ENCODE results near the gene DPP7. TPM values are rescaled to one million over a fixed set of nuclear protein-coding genes. Genes with fewer than 3 reads are reported as not detected.

Gene DPP7
- total and polyA plus RNA-seq, 2 of the 4 experiments (the other 2 are of a cell fraction), result 14.9 to 76.4 TPM

DNA sequence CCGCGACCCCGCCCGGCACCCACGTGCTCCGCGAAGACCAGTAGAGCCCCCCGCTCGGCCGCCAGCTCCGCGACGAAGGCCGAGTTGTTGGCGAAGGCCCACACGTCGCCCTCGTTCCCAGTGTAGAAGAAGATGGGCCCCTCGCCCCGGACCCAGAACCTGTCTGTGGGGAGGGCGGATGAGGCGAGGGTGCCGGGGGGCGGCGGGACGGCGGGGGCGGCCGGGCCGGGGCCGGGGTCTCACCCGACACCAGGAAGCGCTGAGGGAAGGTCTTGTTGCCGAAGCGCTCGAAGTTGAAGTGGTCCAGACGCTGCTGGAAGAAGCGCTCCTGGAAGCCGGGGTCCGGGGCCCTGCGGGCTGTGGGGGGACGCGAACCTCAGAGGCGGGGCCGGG, 317 bp downstream of the DPP7 start:
- Histone ChIP-seq H3K79me1 (ENCODE audit: low read depth in 1 of 2, low read length in 2 of 2) (0 out of 4 replicates have a peak, but pooled peaks cover 0 to 3% of the 10 kb centered on the region in 2 experiments), H4K8ac (ENCODE audit: low read depth in 2 of 2, low read length in 2 of 2) (peak overlapping the region in 1 of 2 experiments; percentile 64; a peak in 2 of 4 replicates), H2AFZ (replicated peaks; ENCODE audit: low read length, poor library complexity) (peak overlapping the region; percentile 86), H4K91ac (ENCODE audit: insufficient read depth, low read depth, low read length) (no peak overlapping the region), H2BK120ac (ENCODE audit: low read depth, low read length) (no peak overlapping the region), H3K27me3 (ENCODE audit: control insufficient read depth, insufficient read depth, low read length) (no peaks in the 10 kb centered on the region), H3K36me3 (ENCODE audit: control insufficient read depth, insufficient read depth, low read length) (peaks cover 28% of the 10 kb centered on the region), H3K9me1 (ENCODE audit: insufficient read depth, low read length) (no peaks in the 10 kb centered on the region), H3K4me2 (ENCODE audit: low read depth, low read length) (peak overlapping the region; percentile 57), H3K23ac (ENCODE audit: low read depth, low read length) (no peak overlapping the region), H3K4me1 (ENCODE audit: control insufficient read depth, insufficient read depth, low read length) (peaks cover 6% of the 10 kb centered on the region), H2AK9ac (replicated peaks; ENCODE audit: low read depth, low read length, poor library complexity) (no peak overlapping the region), H3K18ac (ENCODE audit: low read depth, low read length) (no peak overlapping the region), H3K4me3 (ENCODE audit: insufficient read depth, low read depth, low read length) (peak overlapping the region; percentile 49), H2BK15ac (ENCODE audit: low read depth, low read length) (no peak overlapping the region), H3K9me3 (ENCODE audit: control insufficient read depth, insufficient read depth, low read length) (no peaks in the 10 kb centered on the region), H2BK20ac (ENCODE audit: low read depth, low read length) (no peak overlapping the region), H2BK5ac (ENCODE audit: low read depth, low read length, poor library complexity, severe bottlenecking) (no peak overlapping the region), H2AK5ac (ENCODE audit: low read depth, low read length) (no peak overlapping the region), H3K9ac (ENCODE audit: low read depth, low read length) (0 out of 2 replicates have a peak overlapping the region, but pooled peaks have one; percentile 13), H3K27ac (ENCODE audit: insufficient read depth, low read length) (no peak overlapping the region; the same call in 1 of the 2 replicates), H3K14ac (replicated peaks; ENCODE audit: low read depth, low read length) (no peak overlapping the region), H3K56ac (ENCODE audit: extremely low read depth, insufficient read depth, low read length) (no peak overlapping the region), H4K5ac (ENCODE audit: low read depth, low read length) (no peak overlapping the region), H3K4ac (ENCODE audit: low read depth, low read length) (no peak overlapping the region), H4K20me1 (ENCODE audit: insufficient read depth, low read length) (no peaks in the 10 kb centered on the region)
- dilution Hi-C loops (cut with HindIII; ENCODE audit: low sequenced_read_pairs, unreplicated experiment) (no loop called here), in situ Hi-C loops (cut with MboI; ENCODE audit: low sequenced_read_pairs) (no loop called here), intact Hi-C loops (cut with micrococcal nuclease) (no loop called here)
- ChIA-PET CTCF (interaction anchor here (1.1 kb wide), 1 partner anchor 123 kb away, joined by 3 read pairs; no protein-coding TSS in a partner anchor), POLR2A (ENCODE audit: unreplicated experiment) (no interaction called here)
- ATAC-seq (ENCODE audit: low read depth), result peak; percentile 56
- WGBS, 2 experiments (ENCODE audit: extremely low coverage in 2 of 2, insufficient read length in 1 of 2), result 1% methylated on average over 19 of the region's 45 CpGs; no CpG with 5 or more reads in 1 of the 2 experiments
- BruUV-seq (replicated peaks), result TSS peak; percentile 54
- DNase-seq, result no peak
- TF ChIP-seq NFE2L2 (IDR thresholded peaks at IDR 0.05; ENCODE audit: low read depth, low read length) (no peak), CEBPB (IDR thresholded peaks at IDR 0.05; ENCODE audit: low read depth, low read length) (no peak), MXI1 (IDR thresholded peaks at IDR 0.05; ENCODE audit: borderline replicate concordance, low read depth, low read length) (no peak), MAFK (IDR thresholded peaks at IDR 0.05; ENCODE audit: low read depth, low read length) (no peak), RCOR1 (IDR thresholded peaks at IDR 0.05; ENCODE audit: insufficient replicate concordance, low read length) (no peak), CTCF (conservative IDR thresholded peaks at IDR 0.05; ENCODE audit: low read depth, low read length) (no peak), SMC3 (IDR thresholded peaks at IDR 0.05; ENCODE audit: low read depth, low read length) (no peak), POLR2A (IDR thresholded peaks at IDR 0.05; ENCODE audit: low read depth, low read length) (no peak), RFX5 (IDR thresholded peaks at IDR 0.05; ENCODE audit: low read depth, low read length) (no peak), CHD1 (IDR thresholded peaks at IDR 0.05; ENCODE audit: low read depth, low read length) (no peak), RAD21 (IDR thresholded peaks at IDR 0.05; ENCODE audit: low read length) (no peak), FOS (IDR thresholded peaks at IDR 0.05; ENCODE audit: low read depth, low read length) (no peak), USF2 (IDR thresholded peaks at IDR 0.05; ENCODE audit: low read depth, low read length) (no peak), BHLHE40 (IDR thresholded peaks at IDR 0.05; ENCODE audit: low read depth, low read length) (no peak), MAZ (IDR thresholded peaks at IDR 0.05; ENCODE audit: borderline replicate concordance, low read depth, low read length) (no peak)
- TF ChIP-seq, protein P1, sequence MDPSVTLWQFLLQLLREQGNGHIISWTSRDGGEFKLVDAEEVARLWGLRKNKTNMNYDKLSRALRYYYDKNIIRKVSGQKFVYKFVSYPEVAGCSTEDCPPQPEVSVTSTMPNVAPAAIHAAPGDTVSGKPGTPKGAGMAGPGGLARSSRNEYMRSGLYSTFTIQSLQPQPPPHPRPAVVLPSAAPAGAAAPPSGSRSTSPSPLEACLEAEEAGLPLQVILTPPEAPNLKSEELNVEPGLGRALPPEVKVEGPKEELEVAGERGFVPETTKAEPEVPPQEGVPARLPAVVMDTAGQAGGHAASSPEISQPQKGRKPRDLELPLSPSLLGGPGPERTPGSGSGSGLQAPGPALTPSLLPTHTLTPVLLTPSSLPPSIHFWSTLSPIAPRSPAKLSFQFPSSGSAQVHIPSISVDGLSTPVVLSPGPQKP (IDR thresholded peaks at IDR 0.05; ENCODE audit: borderline replicate concordance, low read depth, low read length), result no peak

Data from IMR-90 (cell line).